ENCODE data around the gene CEACAM18.

Gene CEACAM18

DNA sequence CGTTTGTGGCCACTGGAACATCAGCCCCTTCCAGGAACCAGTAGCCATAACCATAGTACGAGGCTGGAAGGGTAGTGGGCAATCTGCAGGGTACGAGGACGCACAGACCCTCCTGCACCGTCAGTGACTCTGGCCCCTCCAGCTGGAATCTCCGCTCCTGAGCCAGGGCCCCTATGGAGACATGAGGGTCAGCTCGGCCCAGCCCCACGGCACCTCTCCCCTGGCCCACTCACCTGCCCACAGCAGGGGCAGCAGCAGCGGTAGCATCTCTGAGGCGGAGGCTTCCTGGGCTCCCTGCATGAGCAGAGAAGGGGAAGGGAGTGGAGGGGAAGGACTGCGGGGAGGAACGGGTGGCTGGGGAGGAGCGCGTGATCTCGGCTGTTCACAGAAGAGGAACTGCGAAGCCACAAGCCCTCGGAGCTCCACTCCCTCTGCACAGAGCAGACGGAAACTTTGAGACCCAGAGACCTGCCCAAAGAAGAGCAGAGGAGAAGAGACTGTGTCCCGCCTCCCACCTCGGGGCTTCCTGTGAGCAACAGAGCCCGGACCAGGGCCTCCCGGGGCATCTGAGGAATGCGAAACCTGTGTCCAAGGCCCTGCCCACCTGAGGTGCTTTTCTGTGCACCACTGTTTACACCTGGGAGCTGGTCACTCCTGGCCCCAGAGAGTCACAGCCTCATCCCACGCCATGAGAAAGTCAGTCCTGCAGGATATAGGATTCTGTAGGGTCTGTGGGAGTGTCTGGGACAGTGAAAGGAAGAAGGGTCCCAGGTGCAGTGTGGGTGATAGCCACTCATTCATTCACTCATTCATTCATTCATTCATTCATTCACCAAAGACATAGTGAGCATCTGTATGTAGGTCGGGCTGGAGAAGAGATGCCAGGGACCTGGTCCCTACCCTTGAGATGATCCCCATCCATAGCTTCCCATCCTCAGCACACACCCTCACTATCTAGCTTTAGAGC is 53.3 kb downstream of the CEACAM18 start, which contains the start of gene SIGLEC6:
Gene SIGLEC6, minus strand, starts transcription at position 322 of the 967 bp plus-strand sequence. Its CDS starts 22 bp downstream, at position 300.
- Histone ChIP-seq H3K9me3 (ENCODE audit: insufficient read depth, low read depth, low read length) (no peaks in the 10 kb centered on the region), H3K79me2 (ENCODE audit: insufficient read depth, low read length) (no peaks in the 10 kb centered on the region), H3K9me2 (replicated peaks; ENCODE audit: low read depth, low read length) (no peaks in the 10 kb centered on the region), H3K36me3 (ENCODE audit: insufficient read depth, low read length) (no peaks in the 10 kb centered on the region), H2AFZ (ENCODE audit: low read length) (peak within 1 kb of the TSS; percentile 43; the same call in 1 of the 2 replicates), H3K9ac (ENCODE audit: low read depth, low read length, poor library complexity, severe bottlenecking) (peak within 1 kb of the TSS; percentile 30), H3K4me3 (ENCODE audit: low read length, poor library complexity, severe bottlenecking) (peak within 1 kb of the TSS; percentile 51), H3K27me3 (ENCODE audit: insufficient read depth, low read length, poor library complexity, severe bottlenecking) (no peaks in the 10 kb centered on the region), H4K20me1 (ENCODE audit: insufficient read depth, low read length, poor library complexity, severe bottlenecking) (no peaks in the 10 kb centered on the region), H3K4me1 (ENCODE audit: insufficient read depth, low read length, poor library complexity, severe bottlenecking) (peaks cover 13% of the 10 kb centered on the region), H3K4me2 (ENCODE audit: low read depth, low read length, poor library complexity, severe bottlenecking) (peak within 1 kb of the TSS; percentile 65), H3F3A (ENCODE audit: low read depth) (no peaks in the 10 kb centered on the region)
- no peak for TF ChIP-seq EZH2phosphoT487 (IDR thresholded peaks at IDR 0.05; ENCODE audit: borderline replicate concordance)
- TF ChIP-seq, protein P1, sequence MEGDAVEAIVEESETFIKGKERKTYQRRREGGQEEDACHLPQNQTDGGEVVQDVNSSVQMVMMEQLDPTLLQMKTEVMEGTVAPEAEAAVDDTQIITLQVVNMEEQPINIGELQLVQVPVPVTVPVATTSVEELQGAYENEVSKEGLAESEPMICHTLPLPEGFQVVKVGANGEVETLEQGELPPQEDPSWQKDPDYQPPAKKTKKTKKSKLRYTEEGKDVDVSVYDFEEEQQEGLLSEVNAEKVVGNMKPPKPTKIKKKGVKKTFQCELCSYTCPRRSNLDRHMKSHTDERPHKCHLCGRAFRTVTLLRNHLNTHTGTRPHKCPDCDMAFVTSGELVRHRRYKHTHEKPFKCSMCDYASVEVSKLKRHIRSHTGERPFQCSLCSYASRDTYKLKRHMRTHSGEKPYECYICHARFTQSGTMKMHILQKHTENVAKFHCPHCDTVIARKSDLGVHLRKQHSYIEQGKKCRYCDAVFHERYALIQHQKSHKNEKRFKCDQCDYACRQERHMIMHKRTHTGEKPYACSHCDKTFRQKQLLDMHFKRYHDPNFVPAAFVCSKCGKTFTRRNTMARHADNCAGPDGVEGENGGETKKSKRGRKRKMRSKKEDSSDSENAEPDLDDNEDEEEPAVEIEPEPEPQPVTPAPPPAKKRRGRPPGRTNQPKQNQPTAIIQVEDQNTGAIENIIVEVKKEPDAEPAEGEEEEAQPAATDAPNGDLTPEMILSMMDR (conservative IDR thresholded peaks at IDR 0.05; ENCODE audit: low read length), result no peak

DNA sequence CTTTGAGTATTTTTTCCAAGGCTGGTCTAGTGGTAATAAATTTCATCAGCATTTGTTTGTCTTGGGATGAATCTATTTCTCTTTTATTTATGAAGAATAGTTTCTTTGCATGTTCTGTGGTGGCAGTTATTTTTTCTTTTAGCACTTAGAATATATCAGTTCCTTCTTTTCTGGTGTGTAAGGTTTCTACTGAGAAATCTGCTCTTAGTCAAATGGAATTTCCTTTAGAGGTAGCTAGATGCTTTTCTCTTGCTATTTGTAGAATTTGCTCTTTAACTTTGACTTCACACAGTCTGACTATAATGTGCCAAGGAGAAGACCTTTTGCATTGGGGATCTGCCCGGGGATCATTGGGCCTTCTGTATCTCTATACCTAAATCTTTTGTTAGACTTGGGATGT is 57.2 kb downstream of the CEACAM18 start:
- peaks cover 13% of the 10 kb centered on the region for H3K4me1 ChIP-seq (ENCODE audit: insufficient read depth, low read length, poor library complexity, severe bottlenecking)
- H3K27me3 ChIP-seq (ENCODE audit: insufficient read depth, low read length, poor library complexity, severe bottlenecking), result no peaks in the 10 kb centered on the region
- no peaks in the 10 kb centered on the region for H3K36me3 ChIP-seq (ENCODE audit: insufficient read depth, low read length)
- H3K4me2 ChIP-seq (ENCODE audit: low read depth, low read length, poor library complexity, severe bottlenecking), result no peak overlapping the region
- no peaks in the 10 kb centered on the region for H3K9me2 ChIP-seq (replicated peaks; ENCODE audit: low read depth, low read length)
- no peak overlapping the region for H2AFZ ChIP-seq (ENCODE audit: low read length)
- H3K9me3 ChIP-seq (ENCODE audit: insufficient read depth, low read depth, low read length), result no peaks in the 10 kb centered on the region
- no peak overlapping the region for H3K9ac ChIP-seq (ENCODE audit: low read depth, low read length, poor library complexity, severe bottlenecking)
- no peaks in the 10 kb centered on the region for H4K20me1 ChIP-seq (ENCODE audit: insufficient read depth, low read length, poor library complexity, severe bottlenecking)
- no peaks in the 10 kb centered on the region for H3F3A ChIP-seq (ENCODE audit: low read depth)
- TF ChIP-seq EZH2phosphoT487 (IDR thresholded peaks at IDR 0.05; ENCODE audit: borderline replicate concordance), result no peak
- TF ChIP-seq, protein P1 (conservative IDR thresholded peaks at IDR 0.05; ENCODE audit: low read length), result no peak
- no peaks in the 10 kb centered on the region for H3K79me2 ChIP-seq (ENCODE audit: insufficient read depth, low read length)
- no peak overlapping the region for H3K4me3 ChIP-seq (ENCODE audit: low read length, poor library complexity, severe bottlenecking)

DNA sequence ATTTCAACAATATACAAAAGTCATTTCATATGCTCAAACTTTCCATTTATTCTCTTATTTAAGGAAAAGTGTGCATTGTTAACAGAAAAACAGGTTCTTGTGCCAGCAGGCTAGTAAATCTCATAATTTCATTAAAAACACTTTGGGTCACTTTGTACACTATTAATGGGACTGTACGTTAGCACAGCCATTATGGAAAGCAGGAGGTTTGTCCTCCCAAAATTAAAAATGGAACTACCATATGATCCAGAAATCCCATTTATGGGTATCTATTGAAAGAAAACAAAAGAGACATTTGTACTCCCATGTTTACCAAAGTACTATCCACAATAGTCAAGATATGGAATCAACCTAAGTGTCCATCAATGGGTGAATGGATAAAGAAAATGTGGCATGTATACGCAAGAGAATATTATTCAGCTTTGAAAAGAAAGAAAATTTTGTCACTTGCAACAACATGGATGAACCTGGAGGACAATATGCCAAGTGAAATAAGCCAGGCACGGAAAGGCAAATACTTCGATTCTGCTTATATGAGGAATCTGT is 61.6 kb downstream of the CEACAM18 start:
- H3K4me2 ChIP-seq (ENCODE audit: low read depth, low read length, poor library complexity, severe bottlenecking), result no peak overlapping the region
- no peaks in the 10 kb centered on the region for H3K9me3 ChIP-seq (ENCODE audit: insufficient read depth, low read depth, low read length)
- no peak overlapping the region for H3K9ac ChIP-seq (ENCODE audit: low read depth, low read length, poor library complexity, severe bottlenecking)
- H3K4me1 ChIP-seq (ENCODE audit: insufficient read depth, low read length, poor library complexity, severe bottlenecking), result peaks cover 7% of the 10 kb centered on the region
- no peaks in the 10 kb centered on the region for H3K79me2 ChIP-seq (ENCODE audit: insufficient read depth, low read length)
- no peak overlapping the region for H2AFZ ChIP-seq (ENCODE audit: low read length)
- H3K36me3 ChIP-seq (ENCODE audit: insufficient read depth, low read length), result no peaks in the 10 kb centered on the region
- H3K9me2 ChIP-seq (replicated peaks; ENCODE audit: low read depth, low read length), result no peaks in the 10 kb centered on the region
- H3K27me3 ChIP-seq (ENCODE audit: insufficient read depth, low read length, poor library complexity, severe bottlenecking), result no peaks in the 10 kb centered on the region
- no peaks in the 10 kb centered on the region for H4K20me1 ChIP-seq (ENCODE audit: insufficient read depth, low read length, poor library complexity, severe bottlenecking)
- H3F3A ChIP-seq (ENCODE audit: low read depth), result no peaks in the 10 kb centered on the region
- TF ChIP-seq EZH2phosphoT487 (IDR thresholded peaks at IDR 0.05; ENCODE audit: borderline replicate concordance), result no peak
- TF ChIP-seq, protein P1 (conservative IDR thresholded peaks at IDR 0.05; ENCODE audit: low read length), result no peak
- H3K4me3 ChIP-seq (ENCODE audit: low read length, poor library complexity, severe bottlenecking), result no peak overlapping the region

Measured in Loucy (cell line).